Activated naive CD8-positive, alpha-beta T cell treated with anti-CD3 and anti-CD28 coated beads, Interleukin-2, amount 50 U/mL, for 24 hours (primary cell): ENCODE results near the gene NOM1.

ENCODE experiments used
- ATAC-seq: fragments of 150-1000 bp; cut with Tn5 transposase; one replicate; pipeline ENCODE4 v1.10.0; 2021
- DNase-seq: peaks from one replicate; pipeline ENCODE4 v3.0.0; 2021
- H3K27ac Mint-ChIP-seq: one replicate; pipeline ENCODE4 v1.8.0; 2021; ENCODE audit warnings: mild to moderate bottlenecking, mixed read lengths
- H3K27me3 Mint-ChIP-seq: one replicate; pipeline ENCODE4 v1.8.0; 2021; ENCODE audit warnings: mixed read lengths
- H3K36me3 Mint-ChIP-seq: one replicate; pipeline ENCODE4 v1.8.0; 2021; ENCODE audit warnings: low read depth, mixed read lengths
- H3K4me1 Mint-ChIP-seq: one replicate; pipeline ENCODE4 v1.8.0; 2021; ENCODE audit warnings: mixed read lengths
- H3K4me3 Mint-ChIP-seq: one replicate; pipeline ENCODE4 v1.8.0; 2021; ENCODE audit warnings: mild to moderate bottlenecking, moderate library complexity, mixed read lengths
- H3K9me3 Mint-ChIP-seq: one replicate; pipeline ENCODE4 v1.8.0; 2021; ENCODE audit warnings: mixed read lengths

The NOM1 gene

DNA sequence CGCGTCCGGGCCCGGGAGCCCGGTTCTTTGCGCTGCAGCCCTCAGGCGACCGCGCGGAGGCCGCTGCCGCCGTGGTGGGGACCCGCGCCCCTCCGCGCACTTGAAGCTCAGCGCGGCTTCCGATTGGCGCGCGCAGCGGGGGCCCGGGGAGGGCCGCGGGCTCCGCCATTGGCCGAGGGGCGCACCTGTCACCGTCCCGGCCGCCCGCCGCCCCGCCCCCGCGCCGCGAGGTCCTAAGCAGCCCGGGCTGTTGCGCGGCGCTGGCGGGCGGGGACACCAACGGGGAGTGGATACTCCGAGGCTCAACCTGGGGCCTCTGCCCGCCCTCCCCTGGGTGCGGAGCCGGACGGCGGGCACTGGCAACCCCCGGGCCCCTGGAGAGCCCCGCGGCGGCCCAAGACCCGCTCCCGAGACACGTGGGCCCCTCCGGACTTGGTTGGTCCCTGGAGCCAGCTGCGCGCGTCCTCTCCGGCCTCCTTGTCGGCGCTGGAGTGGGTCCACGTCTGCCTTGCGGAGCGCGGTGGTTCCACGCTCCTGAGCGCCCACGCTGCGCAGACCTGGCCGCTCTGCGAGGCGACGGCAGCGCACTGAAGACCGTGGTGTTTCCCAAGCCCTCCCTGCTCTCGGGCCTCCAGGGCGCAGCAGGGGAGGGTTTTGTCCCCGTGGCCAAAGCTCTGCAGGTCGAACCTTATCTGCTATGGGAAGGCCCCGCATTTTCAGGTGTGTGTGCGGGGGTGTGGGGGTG is 61.2 kb downstream of the NOM1 start, which contains the start of gene MNX1:
MNX1 (minus strand) TSS at position 76 of the 745 bp plus-strand sequence. CDS start 313 bp downstream, outside the sequence.
- peaks cover 13% of the 10 kb centered on the region for H3K4me1 Mint-ChIP-seq
- H3K4me3 Mint-ChIP-seq, result peak within 1 kb of the TSS; percentile 36
- H3K27ac Mint-ChIP-seq, result no peak within 1 kb of the TSS
- ATAC-seq, result peak; percentile 58
- no peaks in the 10 kb centered on the region for H3K36me3 Mint-ChIP-seq
- DNase-seq, result peak; percentile 52
- H3K27me3 Mint-ChIP-seq, result peaks cover 84% of the 10 kb centered on the region
- H3K9me3 Mint-ChIP-seq, result no peaks in the 10 kb centered on the region

DNA sequence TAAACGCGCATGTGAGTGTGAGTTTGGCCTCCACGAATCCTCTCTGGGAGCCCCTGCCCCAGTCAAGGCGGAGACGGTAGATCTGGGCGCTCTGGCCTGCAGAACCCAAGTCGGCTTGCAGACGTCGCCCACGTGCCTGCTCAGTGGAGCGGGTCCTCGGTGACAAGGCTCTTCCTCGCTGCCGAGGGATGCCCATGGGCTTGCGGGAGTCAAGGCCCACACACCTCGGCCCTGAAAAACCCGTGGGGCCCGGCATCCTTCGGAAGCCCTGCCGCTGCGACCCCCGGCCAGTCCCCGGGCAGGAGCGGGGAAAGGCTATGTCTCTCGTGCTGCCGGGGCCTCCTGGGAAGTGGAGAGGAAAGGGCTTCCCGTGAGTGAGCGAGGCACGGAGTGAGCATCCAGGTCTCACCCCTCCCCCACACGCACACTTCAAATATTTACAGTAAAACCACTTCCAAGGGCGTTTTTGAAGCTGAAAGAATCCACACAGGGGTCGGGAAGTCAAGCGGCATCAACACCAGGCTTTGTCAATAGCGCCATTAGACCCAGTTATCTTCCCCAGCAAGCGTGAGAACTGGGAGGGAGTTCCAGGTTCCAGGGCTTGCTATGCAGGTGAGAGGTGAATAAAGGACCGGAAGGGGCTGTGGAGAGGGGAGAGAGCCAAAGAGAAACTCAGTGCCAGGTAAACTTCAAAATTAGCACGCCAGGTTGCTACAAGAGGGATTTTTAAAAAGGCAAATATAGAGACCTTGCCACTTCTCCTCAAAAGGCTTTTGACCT is 62.0 kb downstream of the NOM1 start:
- Mint-ChIP-seq H3K4me3 (peak overlapping the region; percentile 36), H3K36me3 (no peaks in the 10 kb centered on the region), H3K4me1 (peaks cover 19% of the 10 kb centered on the region), H3K27me3 (peaks cover 84% of the 10 kb centered on the region), H3K9me3 (no peaks in the 10 kb centered on the region), H3K27ac (no peak overlapping the region)
- ATAC-seq, result no peak
- DNase-seq, result no peak

DNA sequence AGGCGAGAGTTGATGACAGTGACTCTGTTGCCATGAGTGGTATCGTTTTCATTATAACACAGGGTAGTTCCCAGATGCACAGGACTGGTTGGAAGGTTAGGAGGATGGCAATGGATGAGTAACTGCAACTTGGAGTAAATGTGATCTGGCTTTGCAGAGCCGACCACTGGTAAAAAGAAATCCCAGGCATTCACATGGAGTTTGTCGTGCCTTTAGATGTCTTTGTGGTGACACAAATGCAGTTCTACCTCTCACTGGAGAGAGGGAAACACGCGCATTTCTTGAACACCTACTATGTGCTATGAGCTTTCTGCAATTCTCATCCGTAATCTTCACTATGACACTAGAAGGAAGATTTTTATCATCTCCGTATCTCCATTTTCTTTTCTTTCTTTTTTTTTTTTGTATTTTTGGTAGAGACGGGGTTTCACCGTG is 62.6 kb downstream of the NOM1 start:
- no peaks in the 10 kb centered on the region for H3K9me3 Mint-ChIP-seq
- DNase-seq (no peak), ATAC-seq (no peak)
- H3K4me3 Mint-ChIP-seq, result no peak overlapping the region
- H3K27ac Mint-ChIP-seq, result no peak overlapping the region
- H3K27me3 Mint-ChIP-seq, result peaks cover 85% of the 10 kb centered on the region
- peaks cover 24% of the 10 kb centered on the region for H3K4me1 Mint-ChIP-seq
- no peaks in the 10 kb centered on the region for H3K36me3 Mint-ChIP-seq

DNA sequence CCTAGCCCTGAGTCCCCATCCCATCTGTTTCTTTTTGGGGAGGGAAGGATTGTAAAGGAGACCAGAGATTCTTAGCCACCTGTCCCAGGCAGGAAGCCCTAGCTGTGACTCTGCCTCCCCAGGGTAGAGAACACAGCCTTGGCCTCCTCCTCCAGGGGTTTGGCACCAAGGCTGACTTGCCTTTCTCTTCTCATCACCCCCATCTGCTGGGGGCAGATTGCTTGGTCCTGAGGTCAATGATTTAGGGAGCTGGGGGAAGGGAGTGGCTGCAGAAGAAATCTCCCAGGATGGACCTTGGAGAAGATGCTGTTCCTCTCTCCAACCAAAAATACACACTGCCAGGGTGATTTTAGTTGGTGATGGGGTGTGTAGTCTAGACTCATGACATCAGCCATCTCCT is 63.6 kb downstream of the NOM1 start:
- DNase-seq, result no peak
- H3K27me3 Mint-ChIP-seq, result peaks cover 82% of the 10 kb centered on the region
- H3K36me3 Mint-ChIP-seq, result no peaks in the 10 kb centered on the region
- no peak overlapping the region for H3K4me3 Mint-ChIP-seq
- ATAC-seq, result no peak
- H3K9me3 Mint-ChIP-seq, result no peaks in the 10 kb centered on the region
- H3K27ac Mint-ChIP-seq, result no peak overlapping the region
- H3K4me1 Mint-ChIP-seq, result peaks cover 26% of the 10 kb centered on the region

DNA sequence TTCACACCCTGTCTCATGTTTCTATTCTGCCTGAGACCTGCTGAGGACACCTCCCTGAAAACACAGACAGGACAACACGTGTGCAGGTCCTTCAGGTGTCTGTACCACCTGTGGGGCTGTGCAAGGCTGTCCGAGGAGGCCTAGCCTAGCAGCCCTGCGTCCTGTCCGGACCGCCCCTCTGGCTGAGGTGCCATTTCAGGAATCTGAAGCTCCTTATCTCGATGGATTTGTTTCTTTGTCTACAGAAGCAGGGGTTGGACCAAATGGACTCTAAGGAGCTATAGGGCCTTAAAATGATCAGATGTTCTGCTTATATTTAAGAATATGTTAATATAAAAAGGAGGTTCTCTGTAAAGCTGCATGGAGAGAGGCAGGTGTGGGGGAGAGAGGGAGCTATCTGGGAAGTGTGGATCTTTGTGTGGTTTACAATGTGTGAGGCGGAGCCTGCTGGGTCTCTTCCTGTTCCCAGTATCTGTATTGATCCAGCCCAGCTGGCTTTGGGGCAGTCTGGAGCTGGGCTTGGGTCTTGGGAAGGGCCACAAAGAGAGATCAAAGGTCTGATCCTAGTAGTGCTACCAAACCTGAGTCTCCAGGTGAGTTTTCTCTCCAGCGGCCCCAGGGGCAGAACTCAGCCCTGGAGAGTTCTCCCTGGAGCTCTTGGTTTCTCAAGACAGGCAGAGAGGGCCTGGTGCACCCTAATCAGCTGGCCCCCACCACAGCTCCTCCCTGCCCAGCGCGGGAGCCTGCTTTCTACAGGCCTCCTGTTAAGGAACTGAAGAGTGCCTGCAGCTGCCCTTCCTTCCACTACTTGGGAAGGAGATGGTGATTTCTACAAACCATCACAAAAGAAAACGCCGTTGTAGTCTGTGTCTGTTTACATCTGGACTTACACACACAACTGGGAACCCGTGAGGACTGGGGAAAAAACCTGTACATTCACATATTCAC is 64.4 kb downstream of the NOM1 start:
- no peak for ATAC-seq
- H3K27me3 Mint-ChIP-seq, result peaks cover 80% of the 10 kb centered on the region
- no peaks in the 10 kb centered on the region for H3K36me3 Mint-ChIP-seq
- no peak overlapping the region for H3K27ac Mint-ChIP-seq
- H3K4me1 Mint-ChIP-seq, result peaks cover 28% of the 10 kb centered on the region
- H3K9me3 Mint-ChIP-seq, result no peaks in the 10 kb centered on the region
- no peak overlapping the region for H3K4me3 Mint-ChIP-seq
- no peak for DNase-seq

DNA sequence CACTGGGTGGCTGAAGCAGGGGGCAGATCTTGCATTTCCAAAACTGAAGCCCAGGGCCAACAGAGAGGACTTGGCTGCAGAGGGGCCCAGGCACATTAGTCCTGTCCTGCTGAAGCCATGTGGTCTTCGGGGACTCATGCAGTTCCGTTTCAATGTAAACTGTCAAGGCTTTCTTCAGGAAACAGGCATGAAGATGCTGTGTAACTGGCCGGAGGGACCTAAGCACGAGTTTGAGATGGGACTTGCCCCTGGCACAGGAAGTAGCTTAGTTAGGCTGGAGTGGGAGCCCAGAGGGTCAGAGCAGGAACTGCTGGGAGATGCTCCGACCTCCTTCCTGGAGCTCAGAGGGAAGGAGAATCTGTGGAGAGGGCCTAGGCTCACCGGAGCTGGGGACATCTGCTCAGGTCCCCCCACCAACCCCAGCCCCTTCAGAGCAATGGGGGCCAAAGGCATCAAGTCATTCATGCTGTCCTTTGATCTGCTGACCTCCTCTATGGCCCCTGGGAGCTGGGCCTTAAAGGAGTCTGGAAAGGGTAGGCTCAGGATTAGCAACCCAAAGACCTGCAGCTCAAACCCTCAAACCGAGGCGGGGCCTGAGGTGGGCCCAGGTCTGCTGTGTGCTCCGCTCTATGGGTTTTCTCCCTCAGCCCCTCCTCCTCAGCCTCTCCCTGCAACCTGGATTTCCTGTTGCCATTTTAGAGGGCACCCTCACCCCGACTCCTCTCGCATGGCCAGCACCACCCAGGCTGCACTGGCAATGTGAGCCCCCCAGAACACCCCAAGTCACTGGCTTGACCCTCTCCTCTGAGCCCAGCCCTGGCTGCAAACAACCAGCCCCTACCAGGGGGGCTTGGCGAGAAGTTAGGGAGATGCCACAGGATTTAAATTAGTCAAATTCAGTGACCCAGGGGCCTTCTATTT is 65.4 kb downstream of the NOM1 start:
- H3K27me3 Mint-ChIP-seq, result peaks cover 80% of the 10 kb centered on the region
- no peak overlapping the region for H3K4me3 Mint-ChIP-seq
- no peaks in the 10 kb centered on the region for H3K9me3 Mint-ChIP-seq
- DNase-seq (no peak), ATAC-seq (no peak)
- H3K4me1 Mint-ChIP-seq, result peaks cover 32% of the 10 kb centered on the region
- no peaks in the 10 kb centered on the region for H3K36me3 Mint-ChIP-seq
- no peak overlapping the region for H3K27ac Mint-ChIP-seq

DNA sequence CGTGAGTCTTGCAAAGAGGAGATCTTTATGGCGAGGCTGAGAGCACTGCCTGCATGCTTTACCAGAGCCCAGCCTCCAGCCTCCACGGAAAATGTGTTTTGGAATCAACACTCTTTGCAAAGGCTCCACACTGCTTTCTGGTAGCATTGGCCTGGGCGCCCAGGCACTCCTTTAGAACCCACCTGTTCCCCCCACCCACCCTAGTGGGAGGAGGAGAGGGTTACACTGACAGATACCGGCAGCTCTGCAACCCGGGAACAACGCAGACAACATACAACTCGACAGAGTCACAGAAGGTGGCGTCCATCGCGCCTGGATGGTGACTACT is 66.5 kb downstream of the NOM1 start:
- no peaks in the 10 kb centered on the region for H3K36me3 Mint-ChIP-seq
- ATAC-seq (no peak), DNase-seq (no peak)
- H3K27me3 Mint-ChIP-seq, result peaks cover 86% of the 10 kb centered on the region
- H3K27ac Mint-ChIP-seq, result no peak overlapping the region
- H3K4me1 Mint-ChIP-seq, result peaks cover 32% of the 10 kb centered on the region
- H3K9me3 Mint-ChIP-seq, result no peaks in the 10 kb centered on the region
- H3K4me3 Mint-ChIP-seq, result no peak overlapping the region

DNA sequence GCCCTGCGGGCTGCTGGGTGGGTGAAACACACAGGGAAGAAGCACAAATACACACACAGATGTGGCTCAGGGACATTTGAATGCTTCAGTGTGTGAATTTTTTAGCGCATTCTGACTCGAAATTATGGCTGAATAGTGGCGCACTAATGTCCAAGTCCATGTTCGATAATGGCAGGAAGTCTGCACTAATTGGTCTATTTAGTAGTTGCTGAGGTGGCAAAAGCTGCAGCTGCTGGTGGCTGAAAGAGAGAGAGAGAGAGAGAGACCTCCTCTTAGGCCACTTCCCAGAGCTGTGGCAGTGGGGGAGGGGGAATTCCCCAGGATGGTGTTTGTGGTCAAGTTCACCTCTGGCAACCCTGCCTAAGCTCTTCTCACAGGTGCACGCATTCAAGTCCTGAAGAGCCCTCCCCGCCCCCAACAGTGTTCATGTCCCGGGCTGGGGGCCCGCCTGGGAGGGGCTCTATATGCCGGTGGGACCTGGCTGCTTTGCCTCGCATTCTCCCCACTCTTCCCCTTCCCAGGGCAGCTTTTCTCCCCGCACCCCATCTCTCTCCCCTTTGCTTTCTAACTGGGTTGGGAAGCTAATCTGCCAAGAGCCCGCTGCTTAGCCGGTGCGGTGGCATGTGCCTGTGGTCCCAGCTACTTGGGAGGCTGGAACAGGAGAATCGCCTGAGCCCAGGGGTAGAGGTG is 67.0 kb downstream of the NOM1 start:
- H3K27ac Mint-ChIP-seq, result no peak overlapping the region
- peaks cover 82% of the 10 kb centered on the region for H3K27me3 Mint-ChIP-seq
- H3K4me1 Mint-ChIP-seq, result peaks cover 29% of the 10 kb centered on the region
- DNase-seq (peak; percentile 68), ATAC-seq (peak; percentile 70)
- H3K4me3 Mint-ChIP-seq, result no peak overlapping the region
- H3K9me3 Mint-ChIP-seq, result no peaks in the 10 kb centered on the region
- H3K36me3 Mint-ChIP-seq, result no peaks in the 10 kb centered on the region

DNA sequence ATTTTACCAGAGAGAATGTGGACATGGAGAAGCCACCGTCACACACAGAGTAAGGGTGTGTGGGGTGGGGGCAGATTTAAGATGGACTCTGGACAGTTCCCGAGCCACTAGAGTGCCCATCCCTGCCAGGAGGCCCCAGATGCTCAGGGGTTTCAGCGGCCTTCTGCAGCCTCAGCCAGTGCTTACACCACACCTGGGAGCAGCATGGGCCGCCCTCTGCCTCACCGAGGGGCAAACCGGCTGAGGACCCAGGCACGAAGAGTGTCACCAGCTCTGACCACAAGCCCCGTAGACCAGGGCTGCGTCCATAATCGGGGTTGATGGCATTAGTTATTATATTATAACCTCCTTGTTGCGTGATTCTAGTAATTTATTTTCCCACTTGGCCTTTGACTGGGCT is 67.6 kb downstream of the NOM1 start:
- H3K4me3 Mint-ChIP-seq, result no peak overlapping the region
- H3K9me3 Mint-ChIP-seq, result no peaks in the 10 kb centered on the region
- no peaks in the 10 kb centered on the region for H3K36me3 Mint-ChIP-seq
- ATAC-seq, result no peak
- peaks cover 22% of the 10 kb centered on the region for H3K4me1 Mint-ChIP-seq
- peaks cover 80% of the 10 kb centered on the region for H3K27me3 Mint-ChIP-seq
- no peak overlapping the region for H3K27ac Mint-ChIP-seq
- DNase-seq, result no peak

DNA sequence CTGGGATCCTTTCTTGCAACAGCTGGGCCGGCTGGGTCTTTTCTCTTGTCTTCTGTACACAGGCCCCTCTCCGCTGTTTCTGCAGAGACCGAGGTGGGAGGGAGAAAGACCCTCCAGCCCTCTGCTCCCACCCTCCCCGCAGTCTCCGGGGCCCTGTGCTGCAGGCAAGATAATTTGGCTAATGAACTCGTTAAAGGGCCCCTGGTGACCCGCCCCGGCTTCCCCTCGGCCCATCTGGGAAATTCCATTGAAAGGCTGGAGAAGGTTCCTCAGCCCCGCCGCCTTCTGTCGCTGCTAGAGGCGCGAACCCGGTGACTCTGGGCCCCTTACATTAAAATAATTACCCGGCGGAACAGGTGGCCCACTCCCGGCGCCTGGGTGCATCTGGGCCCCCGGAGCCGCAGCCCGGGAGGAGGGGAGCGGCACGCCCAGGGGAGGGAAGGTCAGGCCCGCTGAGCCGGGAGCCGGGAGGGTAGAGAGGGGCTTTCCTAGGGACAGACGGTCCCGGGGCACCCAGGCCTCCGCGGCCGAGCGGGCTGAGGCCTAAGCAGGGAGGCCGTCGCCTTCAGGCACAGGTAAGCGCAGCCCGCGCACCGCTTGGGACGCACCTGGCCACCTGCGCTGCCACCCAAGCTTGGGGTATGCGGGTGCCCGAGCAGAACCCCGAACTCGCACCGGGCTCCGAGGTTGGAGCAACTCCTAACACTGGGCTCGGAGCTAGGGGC is 68.3 kb downstream of the NOM1 start:
- no peak for ATAC-seq
- Mint-ChIP-seq H3K27ac (no peak overlapping the region), H3K9me3 (no peaks in the 10 kb centered on the region), H3K4me1 (peaks cover 21% of the 10 kb centered on the region), H3K27me3 (peaks cover 80% of the 10 kb centered on the region), H3K4me3 (no peak overlapping the region), H3K36me3 (no peaks in the 10 kb centered on the region)
- no peak for DNase-seq

DNA sequence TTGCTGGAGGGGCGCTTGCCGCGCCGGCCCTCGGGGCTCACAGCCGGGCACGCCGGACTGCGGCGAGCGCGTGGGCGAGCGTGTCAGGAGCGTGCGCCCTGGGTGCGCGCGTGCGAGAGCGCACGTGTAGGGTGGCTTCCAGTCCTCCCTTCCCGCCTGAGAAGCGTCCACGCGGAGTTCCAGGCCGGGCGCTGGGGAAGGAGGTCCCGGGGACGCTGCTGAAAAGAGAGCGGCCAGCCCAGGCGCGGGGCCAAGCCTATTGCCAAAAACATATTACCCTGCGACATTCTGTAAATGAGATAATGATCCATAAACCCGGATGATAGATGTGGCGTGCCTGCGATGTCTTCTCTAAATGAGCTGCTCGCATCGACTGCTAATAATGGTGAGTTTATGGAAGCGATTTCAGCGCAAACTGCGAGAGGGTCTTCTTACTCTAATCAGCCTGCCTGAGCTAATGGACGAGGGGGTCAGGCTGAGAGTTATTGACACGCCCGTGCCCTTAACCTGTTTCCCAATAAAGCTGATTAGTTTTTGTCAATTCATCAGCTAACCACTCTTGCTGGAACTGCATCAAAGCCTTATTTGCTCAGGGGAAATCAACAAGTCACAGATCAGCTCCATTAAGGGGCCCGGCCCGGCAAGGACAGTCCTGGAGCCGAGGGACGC is 69.0 kb downstream of the NOM1 start:
- H3K4me3 Mint-ChIP-seq, result peak overlapping the region; percentile 32

DNA sequence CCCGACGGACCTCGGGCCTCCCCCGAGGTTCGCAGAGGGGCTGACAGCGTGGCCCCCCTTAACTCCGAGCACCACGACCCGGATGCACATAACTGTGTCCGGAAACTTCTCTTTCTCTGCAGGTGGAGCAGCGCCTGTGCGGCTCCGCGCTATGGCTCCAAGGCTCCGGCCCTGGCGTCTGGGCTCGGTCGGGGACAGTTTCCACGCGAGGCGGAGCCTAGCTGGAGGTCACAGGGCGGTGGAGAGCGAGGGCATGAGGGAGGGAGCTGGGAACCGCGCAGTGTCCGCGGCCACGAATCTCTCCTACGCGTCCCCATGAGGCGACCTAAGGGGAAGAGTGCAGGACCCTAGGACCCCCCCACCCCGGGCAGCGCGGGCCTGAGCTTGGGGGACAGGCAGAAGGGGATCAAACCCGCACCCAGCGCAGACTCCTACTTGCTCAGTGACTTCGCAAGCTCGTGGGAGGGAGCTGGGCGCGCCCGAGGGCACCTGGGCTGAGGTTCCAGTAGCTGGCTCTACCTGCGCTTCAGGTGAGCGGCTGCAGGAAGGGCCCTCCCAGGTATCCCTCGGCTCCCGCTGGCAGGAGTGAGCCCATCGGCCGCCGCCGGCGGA is 69.6 kb downstream of the NOM1 start:
- ATAC-seq, result no peak
- H3K4me1 Mint-ChIP-seq, result peaks cover 21% of the 10 kb centered on the region
- H3K36me3 Mint-ChIP-seq, result no peaks in the 10 kb centered on the region
- H3K9me3 Mint-ChIP-seq, result no peaks in the 10 kb centered on the region
- H3K27me3 Mint-ChIP-seq, result peaks cover 79% of the 10 kb centered on the region
- H3K27ac Mint-ChIP-seq, result no peak overlapping the region
- no peak overlapping the region for H3K4me3 Mint-ChIP-seq
- DNase-seq, result no peak

More for the DNA sequence above, 69.0 kb downstream of the NOM1 start:
- H3K27me3 Mint-ChIP-seq, result peaks cover 80% of the 10 kb centered on the region
- peaks cover 21% of the 10 kb centered on the region for H3K4me1 Mint-ChIP-seq
- H3K27ac Mint-ChIP-seq, result no peak overlapping the region
- H3K36me3 Mint-ChIP-seq, result no peaks in the 10 kb centered on the region
- H3K9me3 Mint-ChIP-seq, result no peaks in the 10 kb centered on the region
- no peak for ATAC-seq
- DNase-seq, result no peak
